CD4-positive, alpha-beta T cell (primary cell): ENCODE data around the gene HBE1. TPM values are rescaled to one million over a fixed set of nuclear protein-coding genes. Genes with fewer than 3 reads are reported as not detected.

ENCODE experiments used
- ATAC-seq: fragments of 200-7000 bp; cut with Tn5 transposase; one replicate; pipeline ENCODE4 v1.10.0; 2022; ENCODE audit warnings: mild to moderate bottlenecking; ENCODE audit not compliant: poor library complexity
- CTCF ChIA-PET: fragments of 350-600 bp; sonication (Branson Sonifier 250); formaldehyde crosslinking; loops from one replicate; lab custom pipeline; 2021; ENCODE audit warnings: antibody characterized with exemption, inconsistent platforms; lab: Charles Lee
- POLR2A ChIA-PET: fragments of 350-600 bp; sonication (Branson Sonifier 250); formaldehyde crosslinking; loops from one replicate; lab custom pipeline; 2021; ENCODE audit warnings: antibody characterized with exemption, inconsistent platforms; lab: Charles Lee
- DNase-seq, 14 experiments: peaks; one replicate each; pipeline ENCODE4 v3.0.0-alpha.2; 2013 to 2020; ENCODE audit warnings: mixed read lengths in 2 of 14
- H3K27ac ChIP-seq, 2 donors: one replicate each; pipeline versions ENCODE4 v1.5.1 to v1.7.0; 2013; ENCODE audit warnings: low read length in 2 of 2, low read depth in 1 of 2, mild to moderate bottlenecking in 1 of 2
- H3K27me3 ChIP-seq, 2 experiments: 1 replicate in 1 of 2; 2 replicates in 1 of 2; pipeline versions ENCODE4 v1.6.1 to v1.7.0; 2013; ENCODE audit warnings: low read length in 2 of 2, control low read depth in 1 of 2, mild to moderate bottlenecking in 1 of 2, moderate library complexity in 1 of 2; ENCODE audit not compliant: insufficient read depth in 2 of 2, control insufficient read depth in 1 of 2
- H3K36me3 ChIP-seq: one replicate; pipeline ENCODE4 v1.6.1; 2013; ENCODE audit warnings: low read length, control low read depth; ENCODE audit not compliant: insufficient read depth
- H3K4me1 ChIP-seq: one replicate; pipeline ENCODE4 v1.6.1; 2013; ENCODE audit warnings: low read length, control low read depth; ENCODE audit not compliant: insufficient read depth
- H3K4me3 ChIP-seq: one replicate; pipeline ENCODE4 v1.5.1; 2013; ENCODE audit warnings: mild to moderate bottlenecking, low read length, moderate library complexity
- H3K9me3 ChIP-seq, 2 experiments: 1 replicate in 1 of 2; 2 replicates in 1 of 2; pipeline versions ENCODE4 v1.6.1 to v1.7.0; 2013; ENCODE audit warnings: low read length in 2 of 2, mild to moderate bottlenecking in 2 of 2, control low read depth in 1 of 2, moderate library complexity in 1 of 2; ENCODE audit not compliant: control insufficient read depth in 1 of 2, insufficient read depth in 1 of 2
- H3K27ac Mint-ChIP-seq: one replicate; pipeline ENCODE4 v1.8.0; 2020; ENCODE audit warnings: mixed read lengths
- H3K27me3 Mint-ChIP-seq: one replicate; pipeline ENCODE4 v1.8.0; 2021; ENCODE audit warnings: mixed read lengths
- H3K36me3 Mint-ChIP-seq: one replicate; pipeline ENCODE4 v1.8.0; 2021; ENCODE audit warnings: low read depth, mixed read lengths
- H3K4me1 Mint-ChIP-seq: one replicate; pipeline ENCODE4 v1.8.0; 2021; ENCODE audit warnings: low read depth, mixed read lengths
- H3K4me3 Mint-ChIP-seq: one replicate; pipeline ENCODE4 v1.8.0; 2020; ENCODE audit warnings: mild to moderate bottlenecking, mixed read lengths
- H3K9me3 Mint-ChIP-seq: one replicate; pipeline ENCODE4 v1.8.0; 2020; ENCODE audit warnings: mixed read lengths
- CTCF ChIP-seq: fragments of 200-600 bp; IDR thresholded peaks from one replicate; pipeline ENCODE4 v1.8.0; 2022; ENCODE audit warnings: antibody characterized with exemption, mild to moderate bottlenecking
- intact Hi-C, 2 experiments: fragments of 100-400 bp; cut with DNase I in 1 of 2; cut with micrococcal nuclease in 1 of 2; formaldehyde crosslinking; loops; one replicate each; pipeline versions ENCODE4 v1.15.1 to v1.9.0; 2023 to 2025; cut with DNase I, micrococcal nuclease
- total RNA-seq, 174 experiments: library from RNA in 2 of 174; stranded (reverse) in 2 of 174; gene quantifications; one replicate each; pipeline ENCODE4 v1.2.3 and lab custom pipeline; 2021 to 2026

HBE1 gene
- total RNA-seq, 2 experiments from 2014 or later, result not detected

GRCh38 chr11:5227681-5228080, 42.1 kb downstream of the HBE1 start:
- CTCF ChIA-PET, result no interaction called here
- no peak for DNase-seq
- no peak for ATAC-seq

GRCh38 chr11:5226732-5227310, 42.9 kb downstream of the HBE1 start, which contains the start of gene HBB:
Gene HBB, minus strand, starts transcription at chr11:5227071. Its CDS starts 50 bp downstream, at chr11:5227021.
- H3K9me3 Mint-ChIP-seq, result no peaks in the 10 kb centered on the region

More at GRCh38 chr11:5227681-5228080, 42.1 kb downstream of the HBE1 start:
- Mint-ChIP-seq H3K4me3 (no peak overlapping the region), H3K27ac (no peak overlapping the region), H3K27me3 (peaks cover 6% of the 10 kb centered on the region), H3K36me3 (no peaks in the 10 kb centered on the region), H3K9me3 (no peaks in the 10 kb centered on the region), H3K4me1 (no peaks in the 10 kb centered on the region)
- Histone ChIP-seq H3K27me3 (peaks cover 0 to 13% of the 10 kb centered on the region in 2 experiments), H3K4me3 (no peak overlapping the region), H3K4me1 (no peaks in the 10 kb centered on the region), H3K36me3 (no peaks in the 10 kb centered on the region), H3K27ac (no peak overlapping the region), H3K9me3 (peaks cover 0 to 12% of the 10 kb centered on the region in 2 experiments)
- POLR2A ChIA-PET, result no interaction called here
- intact Hi-C loops, result no loop called here
- no peak for TF ChIP-seq CTCF

GRCh38 chr11:5225480-5225871, 44.3 kb downstream of the HBE1 start:
- intact Hi-C loops, result no loop called here
- Histone ChIP-seq H3K36me3 (no peaks in the 10 kb centered on the region), H3K27ac (no peak overlapping the region), H3K4me3 (no peak overlapping the region), H3K27me3 (peaks cover 0 to 13% of the 10 kb centered on the region in 2 experiments), H3K4me1 (no peaks in the 10 kb centered on the region), H3K9me3 (peaks cover 6 to 12% of the 10 kb centered on the region in 2 experiments)
- CTCF ChIA-PET, result no interaction called here
- peaks cover 6% of the 10 kb centered on the region for H3K27me3 Mint-ChIP-seq
- TF ChIP-seq CTCF, result no peak
- no peak overlapping the region for H3K27ac Mint-ChIP-seq
- no peak for ATAC-seq
- H3K4me1 Mint-ChIP-seq, result no peaks in the 10 kb centered on the region
- no peak overlapping the region for H3K4me3 Mint-ChIP-seq
- POLR2A ChIA-PET, result no interaction called here
- no peak for DNase-seq
- no peaks in the 10 kb centered on the region for H3K9me3 Mint-ChIP-seq
- no peaks in the 10 kb centered on the region for H3K36me3 Mint-ChIP-seq

More at GRCh38 chr11:5226732-5227310, 42.9 kb downstream of the HBE1 start, which contains the start of gene HBB:
- ChIA-PET CTCF (no interaction called here), POLR2A (no interaction called here)
- Histone ChIP-seq H3K4me1 (no peaks in the 10 kb centered on the region), H3K27me3 (peaks cover 0 to 13% of the 10 kb centered on the region in 2 experiments), H3K9me3 (peaks cover 0 to 12% of the 10 kb centered on the region in 2 experiments), H3K4me3 (no peak within 1 kb of the TSS), H3K27ac (no peak within 1 kb of the TSS), H3K36me3 (no peaks in the 10 kb centered on the region)
- H3K27me3 Mint-ChIP-seq, result peaks cover 6% of the 10 kb centered on the region
- TF ChIP-seq CTCF, result no peak
- no peaks in the 10 kb centered on the region for H3K4me1 Mint-ChIP-seq
- H3K27ac Mint-ChIP-seq, result no peak within 1 kb of the TSS
- H3K4me3 Mint-ChIP-seq, result no peak within 1 kb of the TSS
- DNase-seq (no peak), ATAC-seq (no peak)
- intact Hi-C loops, result no loop called here
- no peaks in the 10 kb centered on the region for H3K36me3 Mint-ChIP-seq
